ENCODE data around the gene PNCK.
"Not testable (repeated sequence)": the region's sequence is repeated elsewhere in the genome, so short reads cannot be mapped to it uniquely, and the experiment has no call there.

The PNCK gene

DNA sequence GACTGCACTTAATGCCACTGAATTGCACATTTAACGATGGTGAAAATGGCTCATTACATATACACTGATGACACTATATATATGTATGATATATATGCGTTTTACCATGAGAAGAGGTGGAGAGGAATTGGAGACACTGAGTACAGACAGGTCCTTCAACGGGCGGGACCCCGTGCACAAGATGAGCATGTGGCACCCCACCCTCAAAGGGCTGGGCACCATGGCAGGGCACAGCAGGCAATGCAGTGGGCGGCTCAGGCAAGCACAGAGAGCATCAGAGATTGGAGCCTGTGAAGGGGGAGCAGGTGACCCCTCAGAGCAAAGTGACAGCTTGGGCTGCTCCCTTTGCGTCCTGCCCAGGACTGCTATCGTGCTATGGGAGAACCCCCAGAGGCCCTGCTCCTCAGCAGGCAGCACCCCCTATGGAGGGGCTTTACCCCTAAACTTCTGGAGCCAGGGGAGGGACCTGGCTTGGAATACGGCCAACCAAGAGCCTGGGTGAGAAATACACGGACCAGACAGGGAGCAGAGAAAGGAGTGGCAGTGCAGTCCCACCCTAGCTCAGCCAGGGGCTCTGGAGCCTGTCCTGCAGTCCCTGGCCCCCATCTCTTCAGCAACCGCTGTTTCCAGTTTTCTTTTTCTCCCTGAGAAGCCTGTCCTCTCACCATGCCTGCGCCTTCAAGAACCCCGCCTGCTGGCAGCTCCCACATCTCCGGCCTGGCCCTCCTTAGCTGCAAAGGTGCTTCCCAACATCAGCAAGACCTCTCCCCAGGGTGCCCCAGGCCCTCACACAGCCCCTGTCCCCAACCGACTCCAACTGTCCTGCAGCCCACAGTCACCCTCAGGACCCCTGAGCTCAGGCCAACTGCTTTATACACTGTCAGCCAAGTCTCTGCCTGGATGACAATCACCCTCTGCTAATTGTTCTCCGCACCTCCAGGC, 24.6 kb upstream of the PNCK start:
- DNase-seq = no peak

DNA sequence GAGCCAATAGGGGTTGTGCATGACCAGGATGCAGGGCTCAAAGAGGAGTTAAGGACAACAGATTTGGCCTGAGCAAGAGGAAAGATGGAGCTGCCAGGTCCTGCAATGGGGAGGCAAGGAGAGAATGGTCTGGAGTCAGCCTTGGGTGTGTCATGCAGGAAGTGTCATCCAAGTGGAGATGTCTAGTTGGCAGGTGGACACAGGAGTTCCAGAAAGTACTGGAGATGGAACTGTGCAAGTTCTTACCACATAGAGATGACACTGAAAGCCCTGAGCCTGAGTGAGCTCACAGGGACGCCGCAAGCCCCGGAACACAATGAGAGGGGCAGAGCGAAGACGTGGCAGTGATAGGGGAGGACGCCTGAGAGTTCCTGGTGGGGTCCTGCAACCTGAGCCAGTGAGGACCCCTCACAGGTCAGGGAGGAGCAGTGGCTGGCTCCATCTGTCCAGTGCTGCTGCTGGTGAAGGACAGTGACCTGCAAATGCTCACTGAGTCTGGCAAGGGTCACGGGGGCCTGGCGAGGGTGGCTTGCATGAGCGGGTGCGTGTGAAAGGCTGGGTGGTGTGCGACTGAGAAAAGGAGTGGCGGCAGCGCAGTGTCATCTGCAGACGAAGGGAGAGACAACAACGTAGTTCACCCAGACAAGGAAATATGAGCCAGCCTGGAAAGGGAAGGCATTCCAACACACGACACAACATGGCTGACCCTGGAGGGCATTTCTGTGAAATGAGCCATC, 23.5 kb upstream of the PNCK start:
- DNase-seq = not testable (repeated sequence)

DNA sequence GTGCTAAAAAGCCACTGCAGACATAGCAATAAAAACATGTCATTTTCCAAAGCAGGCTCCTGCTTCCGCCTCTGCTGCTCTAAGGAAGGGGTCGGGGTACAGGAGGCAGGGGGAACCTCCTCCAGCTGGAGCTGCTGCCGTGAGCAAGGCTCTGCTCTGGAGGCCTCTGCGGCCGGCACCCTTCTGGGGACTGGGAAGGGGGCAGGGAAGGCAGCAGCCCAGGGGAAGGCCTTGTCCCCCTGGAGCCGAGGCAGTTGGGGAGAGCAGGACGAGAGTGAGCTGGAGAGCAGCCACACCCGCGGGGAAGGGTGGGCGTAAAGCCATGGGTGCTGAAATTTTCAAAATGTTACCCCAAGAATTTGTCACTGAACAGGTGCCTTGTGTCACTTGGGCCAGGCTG, 22.9 kb upstream of the PNCK start:
- DNase-seq = not testable (repeated sequence)

DNA sequence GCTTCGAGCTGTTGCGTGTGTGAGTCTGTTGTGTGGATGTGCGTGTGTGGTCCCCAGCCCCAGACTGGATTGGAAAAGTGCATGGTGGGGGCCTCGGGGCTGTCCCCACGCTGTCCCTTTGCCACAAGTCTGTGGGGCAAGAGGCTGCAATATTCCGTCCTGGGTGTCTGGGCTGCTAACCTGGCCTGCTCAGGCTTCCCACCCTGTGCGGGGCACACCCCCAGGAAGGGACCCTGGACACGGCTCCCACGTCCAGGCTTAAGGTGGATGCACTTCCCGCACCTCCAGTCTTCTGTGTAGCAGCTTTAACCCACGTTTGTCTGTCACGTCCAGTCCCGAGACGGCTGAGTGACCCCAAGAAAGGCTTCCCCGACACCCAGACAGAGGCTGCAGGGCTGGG, 22.5 kb upstream of the PNCK start:
- no peak for DNase-seq

DNA sequence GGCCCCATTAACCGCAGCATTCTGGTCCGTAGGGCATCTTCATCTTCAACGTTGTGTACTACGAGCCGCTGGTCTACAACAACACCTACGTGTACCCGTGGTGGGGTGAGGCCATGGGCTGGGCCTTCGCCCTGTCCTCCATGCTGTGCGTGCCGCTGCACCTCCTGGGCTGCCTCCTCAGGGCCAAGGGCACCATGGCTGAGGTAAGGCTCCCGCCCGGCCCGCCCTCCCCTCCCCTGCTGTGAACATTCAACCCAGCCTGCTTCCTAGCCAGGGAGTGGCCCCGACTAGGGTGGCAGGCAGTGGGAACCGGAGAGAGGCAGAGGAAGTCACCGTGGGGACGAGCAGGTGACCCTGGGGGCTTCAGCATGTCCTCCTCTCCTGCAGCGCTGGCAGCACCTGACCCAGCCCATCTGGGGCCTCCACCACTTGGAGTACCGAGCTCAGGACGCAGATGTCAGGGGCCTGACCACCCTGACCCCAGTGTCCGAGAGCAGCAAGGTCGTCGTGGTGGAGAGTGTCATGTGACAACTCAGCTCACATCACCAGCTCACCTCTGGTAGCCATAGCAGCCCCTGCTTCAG, 21.2 kb upstream of the PNCK start:
- no peak for DNase-seq

DNA sequence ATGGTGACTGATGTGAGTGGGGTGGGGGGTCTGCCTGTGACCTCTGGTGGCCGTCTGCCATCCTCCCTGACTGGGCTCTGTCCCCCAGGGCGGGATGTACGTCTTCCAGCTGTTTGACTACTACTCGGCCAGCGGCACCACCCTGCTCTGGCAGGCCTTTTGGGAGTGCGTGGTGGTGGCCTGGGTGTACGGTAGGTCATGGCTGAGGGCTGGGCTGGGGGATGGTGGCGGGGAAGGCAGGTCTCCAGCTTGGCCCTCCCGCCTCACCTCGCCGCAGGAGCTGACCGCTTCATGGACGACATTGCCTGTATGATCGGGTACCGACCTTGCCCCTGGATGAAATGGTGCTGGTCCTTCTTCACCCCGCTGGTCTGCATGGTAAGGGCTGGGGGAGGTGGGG, 20.6 kb upstream of the PNCK start:
- DNase-seq = not testable (repeated sequence)

DNA sequence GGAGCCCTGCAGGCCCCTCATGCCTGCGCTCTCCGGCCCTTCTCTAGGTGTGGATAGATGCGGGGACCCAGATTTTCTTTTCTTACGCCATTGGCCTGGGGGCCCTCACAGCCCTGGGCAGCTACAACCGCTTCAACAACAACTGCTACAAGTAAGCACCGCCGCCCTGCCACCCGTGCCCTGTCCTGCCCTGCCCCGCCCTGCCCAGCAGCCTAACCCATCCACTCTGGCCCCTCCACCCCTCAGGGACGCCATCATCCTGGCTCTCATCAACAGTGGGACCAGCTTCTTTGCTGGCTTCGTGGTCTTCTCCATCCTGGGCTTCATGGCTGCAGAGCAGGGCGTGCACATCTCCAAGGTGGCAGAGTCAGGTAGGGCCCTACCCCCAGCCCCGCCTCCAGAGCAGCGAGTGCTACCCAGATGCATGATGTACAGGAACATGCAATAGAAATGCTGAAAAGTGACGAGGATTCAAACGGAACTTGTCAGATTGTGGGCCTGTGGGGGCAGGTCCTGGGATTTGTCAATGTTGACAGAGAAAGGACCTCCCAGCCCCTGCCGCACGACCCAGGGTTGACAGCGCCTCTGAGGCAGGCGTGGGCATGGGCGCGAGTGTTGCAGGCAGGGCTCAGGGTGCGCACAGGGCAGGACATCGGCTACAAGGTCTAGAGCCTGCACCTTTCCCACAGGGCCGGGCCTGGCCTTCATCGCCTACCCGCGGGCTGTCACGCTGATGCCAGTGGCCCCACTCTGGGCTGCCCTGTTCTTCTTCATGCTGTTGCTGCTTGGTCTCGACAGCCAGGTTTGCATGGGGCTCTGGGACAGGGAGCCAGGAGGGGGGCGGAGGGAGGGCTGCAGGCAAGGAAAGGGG, 19.8 kb upstream of the PNCK start:
- no peak for DNase-seq

DNA sequence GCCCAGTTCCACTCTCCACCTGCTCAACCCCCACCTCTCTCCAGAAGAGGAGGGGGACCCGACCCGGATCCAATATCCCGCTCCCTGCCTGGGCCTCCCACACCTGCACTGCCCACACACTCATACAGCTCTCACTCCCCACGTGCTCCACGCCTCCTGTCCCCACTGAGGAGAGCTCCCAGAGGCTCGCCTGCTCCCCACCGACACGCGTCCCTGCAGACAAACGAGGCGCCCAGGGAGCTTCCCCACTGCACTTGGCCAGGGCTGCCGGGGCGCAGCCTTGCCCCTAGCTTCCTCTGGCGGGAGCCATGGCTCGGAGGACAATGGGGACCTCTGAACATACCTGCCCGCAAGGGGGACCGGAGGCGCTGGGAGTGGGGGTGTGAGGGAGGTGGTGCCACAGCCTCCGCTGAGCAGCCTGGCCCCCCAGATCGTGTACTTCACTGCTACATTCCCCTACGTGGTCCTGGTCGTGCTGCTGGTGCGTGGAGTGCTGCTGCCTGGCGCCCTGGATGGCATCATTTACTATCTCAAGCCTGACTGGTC, 19.1 kb upstream of the PNCK start:
- no peak for DNase-seq

DNA sequence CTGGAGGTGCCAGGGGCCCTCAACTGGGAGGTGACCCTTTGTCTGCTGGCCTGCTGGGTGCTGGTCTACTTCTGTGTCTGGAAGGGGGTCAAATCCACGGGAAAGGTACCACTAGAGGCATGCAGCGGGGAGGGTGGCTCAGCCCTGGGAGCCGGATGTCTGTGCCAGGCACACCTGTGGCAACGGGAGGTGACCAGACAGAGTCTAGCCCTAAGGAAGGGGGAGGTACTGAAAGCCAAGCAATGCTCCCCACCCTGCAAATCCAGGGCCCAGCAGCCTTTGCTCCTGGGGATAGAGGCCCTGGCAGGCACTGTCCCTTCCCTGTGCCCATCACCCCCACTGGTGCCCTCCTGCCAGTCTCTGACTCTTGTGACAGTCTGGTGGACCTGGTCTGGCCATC, 18.4 kb upstream of the PNCK start:
- DNase-seq = no peak

DNA sequence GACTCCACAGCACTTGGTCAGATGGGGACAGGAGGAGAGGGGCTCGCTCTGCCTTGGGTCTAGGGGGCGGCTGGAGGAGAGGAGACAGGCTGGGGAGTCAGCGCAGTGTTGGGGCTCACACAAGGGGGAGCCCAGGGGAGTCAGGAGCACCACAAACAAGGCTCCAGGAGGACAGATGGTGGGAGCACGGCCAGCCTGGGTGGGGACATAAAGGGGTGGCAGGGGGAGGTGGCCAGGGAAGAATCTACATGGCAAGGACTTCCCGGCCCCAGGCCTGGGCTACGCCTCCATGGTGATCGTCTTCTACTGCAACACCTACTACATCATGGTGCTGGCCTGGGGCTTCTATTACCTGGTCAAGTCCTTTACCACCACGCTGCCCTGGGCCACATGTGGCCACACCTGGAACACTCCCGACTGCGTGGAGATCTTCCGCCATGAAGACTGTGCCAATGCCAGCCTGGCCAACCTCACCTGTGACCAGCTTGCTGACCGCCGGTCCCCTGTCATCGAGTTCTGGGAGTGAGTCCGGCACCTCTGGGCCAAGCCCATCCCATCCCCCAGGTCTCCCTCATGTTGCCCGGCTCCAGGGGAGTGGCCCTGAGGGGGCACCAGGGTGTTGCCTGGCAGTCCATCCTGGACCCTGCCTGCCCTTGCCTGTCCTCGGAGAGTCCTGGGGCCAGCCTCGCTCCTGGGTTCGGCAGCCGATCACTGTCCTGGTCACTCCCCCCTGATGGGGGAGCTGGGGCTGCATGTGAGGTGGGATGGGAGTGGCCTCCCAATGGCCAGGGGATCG, 17.6 kb upstream of the PNCK start:
- DNase-seq = not testable (repeated sequence)

DNA sequence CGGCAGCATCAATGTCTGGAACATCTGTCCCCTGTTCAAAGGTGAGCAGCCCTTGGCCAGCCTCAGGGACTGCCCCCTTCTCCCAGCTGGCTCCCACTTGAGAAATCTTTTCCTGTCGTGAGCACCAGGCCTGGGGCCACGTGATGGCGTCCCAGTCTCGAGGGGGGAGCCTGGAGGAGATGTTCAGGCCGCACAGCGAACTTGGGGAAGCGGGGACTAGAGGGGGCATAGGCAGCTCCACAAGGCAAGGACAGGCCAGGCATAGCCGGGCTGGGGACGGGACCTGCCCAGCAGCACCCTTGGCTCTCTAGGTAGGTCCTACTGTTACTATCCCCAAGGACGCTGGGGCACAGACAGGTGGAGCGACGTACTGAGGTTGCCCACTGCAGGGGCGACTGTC, 16.9 kb upstream of the PNCK start:
- no peak for DNase-seq

DNA sequence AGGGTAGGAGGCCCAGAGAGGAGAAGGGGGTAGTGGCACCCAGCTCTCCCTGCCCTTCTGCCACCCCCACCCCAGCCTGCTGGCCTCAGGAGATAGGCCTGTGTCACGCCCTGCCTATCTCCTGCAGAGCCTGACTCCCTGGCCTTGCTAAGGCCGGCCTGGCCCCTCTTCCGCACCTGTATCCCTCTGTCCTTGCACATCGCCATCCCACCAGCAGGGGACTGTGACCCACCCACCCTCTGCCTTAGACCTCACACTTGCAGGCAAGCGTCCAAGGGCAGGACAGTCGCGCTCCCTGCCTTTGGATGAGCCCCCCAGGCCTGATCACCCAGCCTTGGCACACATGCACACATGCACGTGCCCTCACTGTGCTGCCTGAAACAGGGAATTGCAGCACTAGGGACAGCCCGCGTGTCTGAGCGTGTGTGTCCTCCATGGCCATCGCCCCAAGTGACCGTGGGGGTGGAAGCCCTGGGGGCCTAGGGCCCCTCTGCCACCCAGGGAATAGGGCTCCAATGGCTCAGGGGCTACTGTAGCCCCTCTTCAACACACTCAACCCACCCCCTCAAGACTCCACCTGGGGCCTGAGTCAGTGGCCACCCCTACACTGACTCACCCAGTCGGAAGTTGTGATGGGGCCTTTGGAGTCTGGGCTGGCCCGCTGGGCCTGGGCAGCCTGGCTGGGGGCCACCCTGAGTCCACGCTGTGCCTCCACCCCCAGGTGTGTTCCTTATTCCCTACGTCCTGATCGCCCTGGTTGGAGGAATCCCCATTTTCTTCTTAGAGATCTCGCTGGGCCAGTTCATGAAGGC, 16.2 kb upstream of the PNCK start:
- no peak for DNase-seq

DNA sequence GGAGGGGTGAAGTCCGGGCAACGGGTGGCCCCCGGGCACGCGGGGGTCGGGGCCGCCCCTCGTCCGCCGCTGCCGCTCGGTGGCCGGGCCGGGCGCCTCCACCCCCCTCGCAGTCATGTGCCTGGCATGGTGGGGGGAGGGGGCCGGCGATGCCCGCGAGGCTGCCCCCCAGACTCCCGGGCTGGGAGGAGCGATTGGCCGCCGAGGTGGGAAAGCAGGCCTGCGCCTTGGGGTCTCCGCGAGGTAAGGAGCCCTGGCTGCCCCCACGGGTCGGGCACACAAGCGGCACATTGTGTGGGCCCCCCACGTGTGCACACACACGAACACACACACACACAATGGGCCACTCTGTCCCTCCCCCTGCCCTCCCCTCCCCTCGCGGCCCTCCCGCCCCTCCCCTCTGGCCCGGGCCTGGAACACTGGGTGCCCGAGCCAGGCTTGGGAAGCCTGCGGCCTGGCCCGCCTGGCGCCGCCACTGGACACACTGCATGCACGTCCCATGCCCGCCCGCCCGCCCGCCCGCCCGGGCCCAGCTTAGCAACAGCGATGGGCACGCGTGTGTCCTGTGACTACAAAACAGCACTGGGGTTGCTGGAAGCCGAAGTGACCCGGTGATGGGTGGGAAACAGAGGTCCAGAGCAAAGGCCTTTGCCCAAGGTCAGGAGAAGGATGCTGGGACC, 15.4 kb upstream of the PNCK start:
- no peak for DNase-seq

DNA sequence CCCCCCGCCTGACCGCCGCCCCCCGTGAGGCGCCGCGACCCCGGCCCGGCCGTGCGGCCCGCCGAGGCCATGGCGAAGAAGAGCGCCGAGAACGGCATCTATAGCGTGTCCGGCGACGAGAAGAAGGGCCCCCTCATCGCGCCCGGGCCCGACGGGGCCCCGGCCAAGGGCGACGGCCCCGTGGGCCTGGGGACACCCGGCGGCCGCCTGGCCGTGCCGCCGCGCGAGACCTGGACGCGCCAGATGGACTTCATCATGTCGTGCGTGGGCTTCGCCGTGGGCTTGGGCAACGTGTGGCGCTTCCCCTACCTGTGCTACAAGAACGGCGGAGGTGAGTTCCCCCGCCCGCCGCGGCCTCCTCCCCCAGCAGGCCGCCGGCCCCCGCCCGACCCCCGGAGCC, 14.9 kb upstream of the PNCK start:
- no peak for DNase-seq

DNA sequence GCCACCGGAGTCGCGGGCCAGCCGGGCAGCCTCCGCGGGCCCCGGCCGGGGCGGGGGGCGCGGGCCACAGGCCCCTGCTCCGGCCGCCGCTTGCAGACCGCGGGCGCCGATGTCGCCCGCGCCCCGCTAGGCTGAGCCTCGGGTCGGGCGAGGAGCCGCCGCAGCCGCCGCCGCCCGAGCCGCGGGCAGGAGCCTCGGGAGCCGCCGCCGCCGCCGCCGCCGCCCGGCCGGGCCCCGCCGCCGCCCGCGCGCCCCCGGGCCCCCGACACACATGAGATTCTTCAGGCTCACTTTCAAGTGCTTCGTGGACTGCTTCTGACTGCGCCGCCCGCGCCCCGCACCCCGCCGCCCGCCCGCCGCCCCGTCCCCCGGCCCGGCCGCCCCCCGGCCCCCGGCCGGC, 14.5 kb upstream of the PNCK start:
- no peak for DNase-seq

DNA sequence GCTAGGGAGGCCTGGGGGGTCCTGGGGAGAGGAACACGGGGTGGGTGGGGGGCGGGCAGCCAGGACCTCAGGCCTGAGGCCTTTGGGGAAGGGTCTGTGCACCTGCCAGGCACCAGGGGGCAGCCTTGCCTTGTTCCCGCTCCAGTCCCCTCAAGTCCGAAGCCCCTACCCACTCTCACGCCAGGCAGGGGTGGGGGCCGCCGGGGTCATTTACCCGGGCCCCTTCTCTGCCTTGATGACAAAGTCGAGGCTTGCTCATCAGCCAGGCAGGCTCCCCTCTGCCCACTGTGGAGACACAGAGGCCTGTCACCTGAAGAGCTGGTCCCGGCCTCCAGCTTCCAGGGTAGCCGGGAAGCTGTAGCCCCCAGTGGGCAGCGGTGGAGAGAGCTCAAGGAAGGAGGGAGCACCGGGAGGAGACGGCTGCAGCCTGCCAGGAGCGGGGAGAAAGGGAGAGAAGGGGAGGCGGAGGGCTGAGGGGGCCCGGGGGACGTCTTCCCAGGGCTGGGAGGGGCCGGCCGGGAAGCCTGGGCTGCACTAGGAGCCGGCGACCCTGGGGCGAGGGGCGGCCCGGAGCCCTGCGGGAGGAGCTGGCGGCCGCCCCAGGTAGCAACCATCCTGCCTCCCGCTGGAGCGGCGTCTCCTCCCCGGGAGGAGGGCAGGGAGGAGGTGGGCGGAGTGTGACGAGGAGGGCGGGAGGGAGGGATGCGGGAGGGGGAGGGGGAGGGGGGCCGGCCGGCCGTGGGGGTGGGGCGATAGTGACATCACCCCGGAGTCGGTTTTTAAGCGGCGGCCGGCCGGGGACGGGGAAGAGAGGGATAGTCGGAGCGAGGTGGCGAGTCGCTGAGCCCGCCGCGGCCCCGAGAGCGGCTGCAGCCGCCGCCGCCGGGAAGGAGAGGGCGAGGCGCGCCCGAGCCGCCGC, 13.8 kb upstream of the PNCK start, which contains the start of gene SLC6A8:
Gene SLC6A8 (plus strand): TSS at position 806 of the 919 bp plus-strand sequence. CDS start 649 bp downstream, outside the sequence.
- DNase-seq = no peak

DNA sequence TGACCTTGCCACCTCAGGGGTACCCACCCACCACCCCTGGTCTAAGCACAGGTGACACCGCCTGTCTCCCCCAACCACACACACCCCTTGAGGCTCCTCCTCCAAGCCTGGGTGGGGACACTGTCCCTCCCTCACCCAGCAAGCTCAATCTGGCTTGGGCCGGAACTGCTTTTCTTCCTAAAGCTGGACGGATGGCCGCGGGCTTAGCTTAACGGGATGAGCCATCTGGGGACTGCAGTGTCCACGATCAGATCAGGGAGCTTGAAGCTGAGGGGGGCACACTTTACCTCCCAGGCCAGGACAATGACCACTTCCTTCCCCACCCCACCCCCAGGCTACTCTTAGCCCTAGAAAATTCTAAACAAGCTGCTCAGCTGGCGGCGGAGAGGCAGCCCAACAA, 13.1 kb upstream of the PNCK start:
- no peak for DNase-seq

DNA sequence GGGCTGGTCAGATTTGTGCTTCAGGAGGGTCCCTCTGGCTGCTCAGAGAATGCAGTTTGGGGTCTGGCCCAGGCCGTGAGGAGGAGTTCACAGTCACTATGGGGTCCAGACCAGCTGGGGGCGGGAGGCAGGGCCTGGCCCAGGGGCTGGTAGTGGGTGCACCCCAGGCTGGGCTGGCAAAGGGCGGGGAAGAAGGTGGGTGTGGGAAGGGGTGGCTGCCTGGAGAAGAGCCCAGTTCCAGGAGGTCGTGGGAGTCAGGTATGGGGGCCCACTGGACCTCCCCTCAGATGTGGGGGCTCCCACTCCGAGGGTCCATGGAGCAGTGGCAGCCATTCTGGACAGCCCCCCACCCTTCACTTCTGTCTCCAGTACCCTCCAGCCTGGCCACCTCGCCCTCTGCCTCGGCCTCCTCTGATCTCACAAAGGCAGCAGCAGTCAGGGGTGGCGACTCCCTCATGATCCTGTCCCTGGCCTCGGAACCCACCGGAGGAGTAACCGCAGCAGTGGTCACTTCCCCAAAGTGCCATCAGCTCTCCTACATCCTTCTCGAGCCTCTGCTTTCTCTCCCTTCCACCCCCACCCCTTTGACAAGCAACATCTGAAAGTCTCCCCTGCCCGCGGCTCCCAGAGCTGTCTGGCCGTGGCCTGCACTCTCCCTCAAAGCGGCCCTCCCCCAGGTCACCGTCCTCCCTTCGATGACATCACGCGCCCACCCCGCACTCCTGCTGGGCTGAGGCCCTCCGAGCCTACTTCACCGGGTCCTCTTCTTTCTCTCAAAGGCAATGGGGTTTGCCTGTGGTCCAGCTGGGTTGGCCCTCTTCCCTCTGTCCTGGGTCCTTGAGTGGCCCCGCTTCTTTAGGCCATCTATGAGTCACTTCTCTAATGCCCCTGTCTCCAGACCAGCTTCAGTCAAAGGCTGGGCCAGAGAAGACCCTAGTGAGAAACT, 12.4 kb upstream of the PNCK start:
- no peak for DNase-seq
